Motor neuron (in vitro differentiated cells): ENCODE measurements around the gene ZNF106. TPM values are rescaled to one million over a fixed set of nuclear protein-coding genes. Genes with fewer than 3 reads are reported as not detected.

Experiments
- ATAC-seq, 8 experiments: fragments of 200-7000 bp; cut with Tn5 transposase; replicated peaks in 6 of 8; 2 replicates each; pipeline ENCODE4 v1.8.0; 2021; ENCODE audit warnings: mild to moderate bottlenecking in 8 of 8, moderate library complexity in 8 of 8
- H3K27ac ChIP-seq, 2 donors: fragments of 250-450 bp; sonication (Bioruptor Pico); 2 replicates each; pipeline ENCODE4 v1.9.0; 2021; ENCODE audit warnings: antibody characterized with exemption in 2 of 2, mild to moderate bottlenecking in 2 of 2, moderate library complexity in 1 of 2
- H3K4me1 ChIP-seq, 2 donors: fragments of 250-450 bp; sonication (Bioruptor Pico); replicated peaks in 1 of 2; 2 replicates each; pipeline ENCODE4 v1.6.1; 2021; ENCODE audit warnings: antibody characterized with exemption in 2 of 2, mild to moderate bottlenecking in 2 of 2, moderate library complexity in 1 of 2
- H3K4me3 ChIP-seq, 5 donors: fragments of 250-450 bp; sonication (Bioruptor Pico); 2 replicates each; pipeline ENCODE4 v1.9.0; 2021; ENCODE audit warnings: antibody characterized with exemption in 5 of 5, mild to moderate bottlenecking in 5 of 5, moderate library complexity in 4 of 5
- WGBS, 10 experiments: fragments of 450-650 bp; shearing (Covaris generic); methylation state at CpG; one replicate each; pipeline ENCODE4 v1.0.0; 2022; 5-methylcytosine and 5-hydroxymethylcytosine counted together
- in situ Hi-C, 9 experiments: fragments of 400-800 bp; cut with MboI; loops; one replicate each; pipeline ENCODE4 v1.15.0; 2021; ENCODE audit warnings: low sequenced_read_pairs in 9 of 9, low pct_unique_long_range_greater_than_20kb in 2 of 9; ENCODE audit not compliant: unreplicated experiment in 9 of 9
- total RNA-seq, 8 experiments: library from RNA; unstranded; fragments of 300-600 nt; gene quantifications; 2 replicates each; pipeline versions ENCODE4 v1.2.3 to v1.2.4, GENCODE V29; 2022

The ZNF106 gene
- total RNA-seq, 8 experiments from 2014 or later = 15.1 to 101 (median 33.4) TPM

DNA sequence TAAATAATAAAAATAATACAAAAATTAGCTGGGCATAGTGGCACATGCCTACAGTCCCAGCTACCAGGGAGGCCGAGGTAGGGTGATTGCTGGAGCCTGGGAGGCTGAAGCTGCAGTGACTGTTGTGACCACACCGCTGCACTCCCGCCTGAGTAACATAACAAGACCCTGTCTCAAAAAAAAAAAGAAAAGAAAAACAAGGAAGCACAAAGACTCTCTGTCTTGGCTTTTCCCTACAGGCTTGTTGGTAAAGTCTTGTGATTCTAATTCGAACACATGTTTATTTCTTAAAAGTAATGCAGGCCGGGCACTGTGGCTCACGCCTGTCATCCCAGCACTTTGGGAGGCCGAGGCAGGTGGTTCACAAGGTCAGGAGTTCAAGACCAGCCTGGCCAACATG lies 71.6 kb downstream of the ZNF106 start:
- 80 to 100% (median 100%) methylated on average over 2 to 6 of the region's 7 CpGs; no CpG with 5 or more reads in 3 of the 10 experiments for WGBS, 10 experiments
- Histone ChIP-seq H3K27ac (no peak overlapping the region), H3K4me1 (no peaks in the 10 kb centered on the region), H3K4me3 (no peak overlapping the region)
- ATAC-seq = no peak
- in situ Hi-C loops = no loop called here

GRCh38 chr15:42413920-42414319 lies 77.0 kb downstream of the ZNF106 start:
- ATAC-seq = peak in 1 of 8 experiments; percentile 76
- Histone ChIP-seq H3K4me1 (no peaks in the 10 kb centered on the region), H3K4me3 (no peak overlapping the region), H3K27ac (no peak overlapping the region)
- in situ Hi-C loops = no loop called here
- WGBS, 10 experiments = 17 to 100% (median 84%) methylated on average over 1 to 2 of the region's 2 CpGs; no CpG with 5 or more reads in 1 of the 10 experiments

DNA sequence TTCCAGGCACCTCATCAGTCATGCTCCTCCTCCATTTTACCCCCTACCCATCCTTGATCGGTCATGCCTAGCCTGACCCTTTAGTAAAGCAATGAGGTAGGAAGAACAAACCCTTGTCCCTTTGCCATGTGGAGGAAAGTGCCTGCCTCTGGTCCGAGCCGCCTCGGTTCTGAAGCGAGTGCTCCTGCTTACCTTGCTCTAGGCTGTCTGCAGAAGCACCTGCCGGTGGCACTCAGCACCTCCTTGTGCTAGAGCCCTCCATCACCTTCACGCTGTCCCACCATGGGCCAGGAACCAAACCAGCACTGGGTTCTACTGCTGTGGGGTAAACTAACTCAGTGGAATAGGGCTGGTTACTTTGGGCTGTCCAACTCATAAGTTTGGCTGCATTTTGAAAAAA lies 79.1 kb downstream of the ZNF106 start:
- H3K27ac ChIP-seq = no peak overlapping the region
- no peak overlapping the region for H3K4me3 ChIP-seq
- WGBS, 10 experiments = 100% methylated on average over 1 to 7 of the region's 7 CpGs; no CpG with 5 or more reads in 4 of the 10 experiments
- no peaks in the 10 kb centered on the region for H3K4me1 ChIP-seq
- no peak for ATAC-seq
- in situ Hi-C loops = no loop called here

DNA sequence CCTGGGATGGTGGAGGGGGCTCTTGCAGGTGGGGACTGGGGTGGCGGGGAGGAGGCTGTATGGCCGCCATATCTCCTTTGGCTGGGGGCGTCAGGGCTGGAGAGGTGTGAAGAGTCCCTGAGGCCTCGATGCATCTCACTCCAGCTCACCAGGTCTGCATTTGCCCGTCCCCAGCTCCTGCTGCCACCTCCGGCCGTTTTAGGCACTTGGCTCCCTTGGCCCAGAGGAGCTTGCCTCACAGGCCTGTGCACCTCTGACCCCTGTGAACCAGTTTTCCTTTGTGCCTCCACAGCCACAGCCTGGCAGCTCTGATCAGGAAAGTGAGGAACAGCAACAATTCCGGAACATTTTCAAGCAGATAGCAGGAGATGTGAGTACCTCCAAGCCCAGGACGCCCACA lies 81.9 kb downstream of the ZNF106 start:
- in situ Hi-C loops = no loop called here
- H3K27ac ChIP-seq = no peak overlapping the region
- H3K4me1 ChIP-seq = no peaks in the 10 kb centered on the region
- no peak overlapping the region for H3K4me3 ChIP-seq
- 83 to 100% (median 94%) methylated on average over 1 to 3 of the region's 9 CpGs; no CpG with 5 or more reads in 7 of the 10 experiments for WGBS, 10 experiments
- no peak for ATAC-seq

- H3K4me1 ChIP-seq = no peaks in the 10 kb centered on the region
- ATAC-seq = no peak
- in situ Hi-C loops = no loop called here
- 50 to 100% (median 86%) methylated on average over 1 to 4 of the region's 4 CpGs; no CpG with 5 or more reads in 5 of the 10 experiments for WGBS, 10 experiments
- no peak overlapping the region for H3K4me3 ChIP-seq
- no peak overlapping the region for H3K27ac ChIP-seq
These were observed 82.8 kb downstream of the ZNF106 start for GRCh38 chr15:42408178-42408577.

GRCh38 chr15:42405863-42406482 lies 85.0 kb downstream of the ZNF106 start:
- no peaks in the 10 kb centered on the region for H3K4me1 ChIP-seq
- WGBS, 10 experiments = 53 to 83% (median 78%) methylated on average over 1 to 4 of the region's 6 CpGs; no CpG with 5 or more reads in 3 of the 10 experiments
- no peak overlapping the region for H3K4me3 ChIP-seq
- in situ Hi-C loops = no loop called here
- H3K27ac ChIP-seq = no peak overlapping the region
- peak in 6 of 8 experiments; percentile 42 to 81 (median 64) for ATAC-seq

GRCh38 chr15:42404461-42405235 lies 86.3 kb downstream of the ZNF106 start:
- Histone ChIP-seq H3K4me3 (no peak overlapping the region), H3K27ac (no peak overlapping the region), H3K4me1 (no peaks in the 10 kb centered on the region)
- WGBS, 10 experiments = 30 to 100% (median 85%) methylated on average over 2 to 8 of the region's 12 CpGs; no CpG with 5 or more reads in 2 of the 10 experiments
- in situ Hi-C loops = no loop called here
- ATAC-seq = peak in 7 of 8 experiments; percentile 11 to 94 (median 72)

GRCh38 chr15:42403389-42403788 lies 87.6 kb downstream of the ZNF106 start:
- no peak overlapping the region for H3K4me3 ChIP-seq
- H3K4me1 ChIP-seq = no peaks in the 10 kb centered on the region
- 83 to 100% (median 94%) methylated on average over 2 to 7 of the region's 7 CpGs; no CpG with 5 or more reads in 5 of the 10 experiments for WGBS, 10 experiments
- H3K27ac ChIP-seq = no peak overlapping the region
- in situ Hi-C loops = no loop called here
- ATAC-seq = no peak

DNA sequence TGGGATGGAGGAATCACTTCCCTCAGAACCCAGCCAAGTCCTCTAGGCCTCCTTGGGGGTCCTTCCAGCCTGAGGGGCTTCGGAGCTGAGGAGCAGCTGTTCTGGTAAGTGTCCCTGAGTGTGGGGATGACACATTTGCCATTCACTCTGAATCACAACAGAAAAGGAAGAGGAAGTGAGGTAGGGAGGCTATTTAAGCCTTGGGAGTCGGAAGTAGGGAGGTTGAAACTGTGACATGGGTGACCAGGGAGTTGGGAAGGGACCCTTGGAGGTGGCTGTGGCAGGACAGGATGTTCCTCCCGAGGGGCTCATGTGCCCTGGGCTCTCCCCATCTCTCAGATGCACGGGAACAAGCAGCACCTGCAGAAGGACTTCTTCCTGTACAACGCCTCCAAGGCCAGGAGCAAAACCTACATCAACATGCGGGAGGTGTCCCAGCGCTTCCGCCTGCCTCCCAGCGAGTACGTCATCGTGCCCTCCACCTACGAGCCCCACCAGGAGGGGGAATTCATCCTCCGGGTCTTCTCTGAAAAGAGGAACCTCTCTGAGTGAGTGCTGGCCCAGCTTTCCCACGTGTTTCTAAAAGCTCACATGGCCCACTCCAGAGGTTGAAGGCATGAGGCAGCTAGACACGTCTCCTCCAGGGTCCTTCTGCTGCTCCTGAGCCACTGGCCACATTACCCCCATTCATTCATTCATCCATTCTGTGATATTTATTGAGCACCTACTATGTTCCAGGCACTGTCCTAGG lies 88.3 kb downstream of the ZNF106 start:
- 30 to 90% (median 60%) methylated on average over 2 to 10 of the region's 15 CpGs; no CpG with 5 or more reads in 7 of the 10 experiments for WGBS, 10 experiments
- no peak overlapping the region for H3K27ac ChIP-seq
- ATAC-seq = no peak

DNA sequence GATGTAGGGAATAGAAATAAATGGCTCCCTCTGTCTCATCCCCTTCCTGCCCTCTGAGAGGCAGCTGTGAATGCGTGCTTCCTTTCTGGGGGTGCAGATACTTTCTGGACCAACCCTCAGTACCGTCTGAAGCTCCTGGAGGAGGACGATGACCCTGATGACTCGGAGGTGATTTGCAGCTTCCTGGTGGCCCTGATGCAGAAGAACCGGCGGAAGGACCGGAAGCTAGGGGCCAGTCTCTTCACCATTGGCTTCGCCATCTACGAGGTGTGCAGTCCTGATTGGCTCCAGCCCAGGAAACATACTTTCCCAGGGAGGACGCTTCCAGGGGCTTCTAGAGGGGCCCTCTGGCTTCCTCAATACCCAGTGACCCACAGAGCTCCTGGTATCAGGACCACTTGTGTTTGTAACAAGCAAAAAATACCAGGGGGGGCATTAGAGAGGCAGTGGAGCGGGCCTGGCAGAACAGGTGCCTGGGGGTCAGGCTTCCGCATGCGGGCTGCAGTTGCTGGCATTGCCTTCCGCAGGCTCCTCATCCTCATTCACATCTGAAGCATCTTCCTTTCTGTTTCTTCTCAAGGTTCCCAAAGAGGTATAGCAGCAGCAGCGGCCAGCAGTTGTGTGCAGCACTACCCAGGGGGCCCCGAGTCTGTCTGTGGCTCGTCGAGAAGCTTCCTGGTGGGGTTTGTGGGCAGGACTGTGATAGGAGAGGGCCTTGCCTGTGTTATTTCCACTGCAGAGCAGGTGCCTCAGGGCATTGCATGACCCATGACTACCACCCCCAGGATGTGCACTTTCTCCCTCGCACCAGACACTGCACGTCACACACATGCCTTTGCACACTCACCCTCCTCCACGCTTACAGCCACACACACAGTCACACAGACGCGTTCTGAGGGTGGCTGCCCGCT lies 89.1 kb downstream of the ZNF106 start:
- Histone ChIP-seq H3K27ac (no peak overlapping the region), H3K4me3 (no peak overlapping the region), H3K4me1 (no peaks in the 10 kb centered on the region)
- WGBS, 10 experiments = 64 to 100% (median 83%) methylated on average over 1 to 11 of the region's 24 CpGs; no CpG with 5 or more reads in 3 of the 10 experiments
- ATAC-seq = no peak
- in situ Hi-C loops = no loop called here

More for the DNA sequence above, 88.3 kb downstream of the ZNF106 start:
- Histone ChIP-seq H3K4me1 (no peaks in the 10 kb centered on the region), H3K4me3 (no peak overlapping the region)
- in situ Hi-C loops = no loop called here

GRCh38 chr15:42395838-42396237 lies 95.1 kb downstream of the ZNF106 start:
- ATAC-seq = peak in 2 of 8 experiments; percentile 69 to 80
- Histone ChIP-seq H3K4me1 (no peaks in the 10 kb centered on the region), H3K4me3 (no peak overlapping the region), H3K27ac (no peak overlapping the region)
- in situ Hi-C loops = no loop called here
- WGBS, 10 experiments = 50 to 90% (median 63%) methylated on average over 1 of the region's 1 CpG; no CpG with 5 or more reads in 4 of the 10 experiments

- Histone ChIP-seq H3K4me3 (no peak overlapping the region), H3K4me1 (no peaks in the 10 kb centered on the region), H3K27ac (no peak overlapping the region)
- no peak for ATAC-seq
- in situ Hi-C loops = no loop called here
- WGBS, 10 experiments = 67 to 96% (median 83%) methylated on average over 3 to 13 of the region's 13 CpGs; no CpG with 5 or more reads in 5 of the 10 experiments
These were observed 96.8 kb downstream of the ZNF106 start for GRCh38 chr15:42394106-42394505.
